Prostate gland (tissue), 2 donors: ENCODE measurements around the gene CLSTN3.

ENCODE experiments used
- POLR2A ChIP-seq: fragments of 450-650 bp; IDR thresholded peaks from one replicate; pipeline ENCODE4 v1.6.1; 2016; ENCODE audit warnings: antibody characterized with exemption, mild to moderate bottlenecking
- POLR2AphosphoS5 ChIP-seq: sonication (generic); formaldehyde crosslinking; IDR thresholded peaks from one replicate; pipeline ENCODE4 v1.6.1; 2017; ENCODE audit warnings: antibody characterized with exemption
- TF ChIP-seq, protein P1 (sequence below), 4 experiments: fragments of 200-600 bp in 2 of 4; fragments of 450-650 bp in 2 of 4; sonication (generic) in 2 of 4; IDR thresholded peaks; 1 replicate in 3 of 4; 2 replicates in 1 of 4; pipeline ENCODE4 v1.5.1; 2016 to 2019; ENCODE audit warnings: antibody characterized with exemption in 4 of 4, mild to moderate bottlenecking in 2 of 4, moderate library complexity in 2 of 4

DNA sequence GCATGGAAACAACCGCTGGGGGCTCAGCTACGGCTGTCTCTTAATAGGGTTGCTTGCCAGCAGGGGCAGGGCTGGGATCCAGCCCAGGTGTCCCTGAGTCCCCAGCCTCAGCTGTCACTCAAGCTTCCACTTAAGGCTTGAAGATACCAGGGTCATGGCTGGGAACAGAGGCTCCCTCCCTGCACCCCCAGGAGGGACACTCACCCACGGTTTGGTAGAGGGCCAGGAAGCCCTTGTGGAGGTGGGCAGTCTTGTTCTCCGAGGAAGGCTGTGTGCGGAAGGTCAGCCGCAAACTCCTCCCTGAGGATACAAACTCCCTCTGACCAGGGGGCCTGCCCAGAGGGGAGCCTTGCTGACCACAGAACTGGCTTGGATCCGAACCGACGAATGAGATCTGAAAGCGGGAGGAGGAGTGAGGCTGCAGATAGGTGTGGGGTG lies 28.5 kb upstream of the CLSTN3 start:
- TF ChIP-seq, protein P1, sequence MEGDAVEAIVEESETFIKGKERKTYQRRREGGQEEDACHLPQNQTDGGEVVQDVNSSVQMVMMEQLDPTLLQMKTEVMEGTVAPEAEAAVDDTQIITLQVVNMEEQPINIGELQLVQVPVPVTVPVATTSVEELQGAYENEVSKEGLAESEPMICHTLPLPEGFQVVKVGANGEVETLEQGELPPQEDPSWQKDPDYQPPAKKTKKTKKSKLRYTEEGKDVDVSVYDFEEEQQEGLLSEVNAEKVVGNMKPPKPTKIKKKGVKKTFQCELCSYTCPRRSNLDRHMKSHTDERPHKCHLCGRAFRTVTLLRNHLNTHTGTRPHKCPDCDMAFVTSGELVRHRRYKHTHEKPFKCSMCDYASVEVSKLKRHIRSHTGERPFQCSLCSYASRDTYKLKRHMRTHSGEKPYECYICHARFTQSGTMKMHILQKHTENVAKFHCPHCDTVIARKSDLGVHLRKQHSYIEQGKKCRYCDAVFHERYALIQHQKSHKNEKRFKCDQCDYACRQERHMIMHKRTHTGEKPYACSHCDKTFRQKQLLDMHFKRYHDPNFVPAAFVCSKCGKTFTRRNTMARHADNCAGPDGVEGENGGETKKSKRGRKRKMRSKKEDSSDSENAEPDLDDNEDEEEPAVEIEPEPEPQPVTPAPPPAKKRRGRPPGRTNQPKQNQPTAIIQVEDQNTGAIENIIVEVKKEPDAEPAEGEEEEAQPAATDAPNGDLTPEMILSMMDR (IDR thresholded peaks at IDR 0.05) = no peak
- TF ChIP-seq POLR2A = no peak
- no peak for TF ChIP-seq POLR2AphosphoS5
